H1 (cell line): ENCODE data around the gene TMIGD1. TPM values are rescaled to one million over a fixed set of nuclear protein-coding genes. Genes with fewer than 3 reads are reported as not detected.
A peak's percentile ranks its signal among the peaks of the same experiment; 100 is the strongest.

Experiments used
- BCL11A ChIP-seq, 2 experiments: IDR thresholded peaks; one replicate each; pipeline ENCODE4 v1.6.1; 2011; ENCODE audit warnings: low read depth in 2 of 2, low read length in 2 of 2, mild to moderate bottlenecking in 2 of 2
- CREB1 ChIP-seq: IDR thresholded peaks from 2 replicates; pipeline ENCODE4 v1.6.1; 2012; ENCODE audit warnings: inconsistent platforms
- EGR1 ChIP-seq: IDR thresholded peaks from 2 replicates; pipeline ENCODE4 v1.6.1; 2011; ENCODE audit warnings: low read depth, low read length, borderline replicate concordance
- FOSL1 ChIP-seq: IDR thresholded peaks from 2 replicates; pipeline ENCODE4 v1.6.1; 2011; ENCODE audit warnings: mild to moderate bottlenecking, low read depth, low read length, moderate library complexity; ENCODE audit not compliant: insufficient read depth
- HDAC2 ChIP-seq, 2 experiments: fragments of 300-600 bp in 1 of 2; sonication (generic) in 1 of 2; IDR thresholded peaks; 2 replicates each; pipeline ENCODE4 v1.6.1; 2011 to 2012; ENCODE audit warnings: low read depth in 2 of 2, low read length in 2 of 2, mild to moderate bottlenecking in 2 of 2, moderate library complexity in 2 of 2, borderline replicate concordance in 1 of 2, inconsistent platforms in 1 of 2
- JUND ChIP-seq: IDR thresholded peaks from 2 replicates; pipeline ENCODE4 v1.6.1; 2011; ENCODE audit warnings: mild to moderate bottlenecking, improper control_type of control experiment, low read length
- RAD21 ChIP-seq, 2 experiments: IDR thresholded peaks in 1 of 2; conservative IDR thresholded peaks in 1 of 2; 2 replicates each; pipeline ENCODE4 v1.6.1; 2011; ENCODE audit warnings: low read depth in 2 of 2, low read length in 2 of 2, improper control_type of control experiment in 1 of 2, inconsistent platforms in 1 of 2, mild to moderate bottlenecking in 1 of 2, moderate library complexity in 1 of 2
- SRF ChIP-seq: IDR thresholded peaks from 2 replicates; pipeline ENCODE4 v1.6.1; 2011; ENCODE audit warnings: mild to moderate bottlenecking, low read depth, low read length, moderate library complexity
- TEAD4 ChIP-seq: IDR thresholded peaks from 2 replicates; pipeline ENCODE4 v1.6.1; 2012; ENCODE audit warnings: low read depth, low read length, inconsistent platforms, mixed read lengths
- polyA plus RNA-seq, 7 experiments: library from polyadenylated mRNA; depleted of rRNA in 3 of 7; stranded (reverse) in 5 of 7; unstranded in 2 of 7; fragments of >200 nt in 5 of 7; fragments of 200-250 nt in 2 of 7; gene quantifications; 1 replicate in 5 of 7; 2 replicates in 1 of 7; 4 replicates in 1 of 7; pipeline versions ENCODE4 v1.2.1 to v1.2.3, GENCODE V29; 2011 to 2013; ENCODE audit warnings: missing spikeins in 2 of 7, mixed read lengths in 2 of 7
- total RNA-seq: library from RNA; stranded (reverse); fragmentation: NEBNext Ultra II Directional; extraction: Animal tissue kit (Norgen Biotek cat#: 25700); gene quantifications from 2 replicates; pipeline ENCODE4 v1.2.1, GENCODE V29; 2021
- TF ChIP-seq, protein P1 (sequence below): fragments of 300-600 bp; sonication (generic); IDR thresholded peaks from 2 replicates; pipeline ENCODE4 v1.7.1; 2012; ENCODE audit warnings: low read length, moderate library complexity, mild to moderate bottlenecking, inconsistent platforms; ENCODE audit not compliant: insufficient replicate concordance

The TMIGD1 gene
- total and polyA plus RNA-seq, 2 of the 8 experiments (the other 6 are each of a cell fraction or from before 2014, with no cell fraction given): not detected

- TF ChIP-seq, protein P1, sequence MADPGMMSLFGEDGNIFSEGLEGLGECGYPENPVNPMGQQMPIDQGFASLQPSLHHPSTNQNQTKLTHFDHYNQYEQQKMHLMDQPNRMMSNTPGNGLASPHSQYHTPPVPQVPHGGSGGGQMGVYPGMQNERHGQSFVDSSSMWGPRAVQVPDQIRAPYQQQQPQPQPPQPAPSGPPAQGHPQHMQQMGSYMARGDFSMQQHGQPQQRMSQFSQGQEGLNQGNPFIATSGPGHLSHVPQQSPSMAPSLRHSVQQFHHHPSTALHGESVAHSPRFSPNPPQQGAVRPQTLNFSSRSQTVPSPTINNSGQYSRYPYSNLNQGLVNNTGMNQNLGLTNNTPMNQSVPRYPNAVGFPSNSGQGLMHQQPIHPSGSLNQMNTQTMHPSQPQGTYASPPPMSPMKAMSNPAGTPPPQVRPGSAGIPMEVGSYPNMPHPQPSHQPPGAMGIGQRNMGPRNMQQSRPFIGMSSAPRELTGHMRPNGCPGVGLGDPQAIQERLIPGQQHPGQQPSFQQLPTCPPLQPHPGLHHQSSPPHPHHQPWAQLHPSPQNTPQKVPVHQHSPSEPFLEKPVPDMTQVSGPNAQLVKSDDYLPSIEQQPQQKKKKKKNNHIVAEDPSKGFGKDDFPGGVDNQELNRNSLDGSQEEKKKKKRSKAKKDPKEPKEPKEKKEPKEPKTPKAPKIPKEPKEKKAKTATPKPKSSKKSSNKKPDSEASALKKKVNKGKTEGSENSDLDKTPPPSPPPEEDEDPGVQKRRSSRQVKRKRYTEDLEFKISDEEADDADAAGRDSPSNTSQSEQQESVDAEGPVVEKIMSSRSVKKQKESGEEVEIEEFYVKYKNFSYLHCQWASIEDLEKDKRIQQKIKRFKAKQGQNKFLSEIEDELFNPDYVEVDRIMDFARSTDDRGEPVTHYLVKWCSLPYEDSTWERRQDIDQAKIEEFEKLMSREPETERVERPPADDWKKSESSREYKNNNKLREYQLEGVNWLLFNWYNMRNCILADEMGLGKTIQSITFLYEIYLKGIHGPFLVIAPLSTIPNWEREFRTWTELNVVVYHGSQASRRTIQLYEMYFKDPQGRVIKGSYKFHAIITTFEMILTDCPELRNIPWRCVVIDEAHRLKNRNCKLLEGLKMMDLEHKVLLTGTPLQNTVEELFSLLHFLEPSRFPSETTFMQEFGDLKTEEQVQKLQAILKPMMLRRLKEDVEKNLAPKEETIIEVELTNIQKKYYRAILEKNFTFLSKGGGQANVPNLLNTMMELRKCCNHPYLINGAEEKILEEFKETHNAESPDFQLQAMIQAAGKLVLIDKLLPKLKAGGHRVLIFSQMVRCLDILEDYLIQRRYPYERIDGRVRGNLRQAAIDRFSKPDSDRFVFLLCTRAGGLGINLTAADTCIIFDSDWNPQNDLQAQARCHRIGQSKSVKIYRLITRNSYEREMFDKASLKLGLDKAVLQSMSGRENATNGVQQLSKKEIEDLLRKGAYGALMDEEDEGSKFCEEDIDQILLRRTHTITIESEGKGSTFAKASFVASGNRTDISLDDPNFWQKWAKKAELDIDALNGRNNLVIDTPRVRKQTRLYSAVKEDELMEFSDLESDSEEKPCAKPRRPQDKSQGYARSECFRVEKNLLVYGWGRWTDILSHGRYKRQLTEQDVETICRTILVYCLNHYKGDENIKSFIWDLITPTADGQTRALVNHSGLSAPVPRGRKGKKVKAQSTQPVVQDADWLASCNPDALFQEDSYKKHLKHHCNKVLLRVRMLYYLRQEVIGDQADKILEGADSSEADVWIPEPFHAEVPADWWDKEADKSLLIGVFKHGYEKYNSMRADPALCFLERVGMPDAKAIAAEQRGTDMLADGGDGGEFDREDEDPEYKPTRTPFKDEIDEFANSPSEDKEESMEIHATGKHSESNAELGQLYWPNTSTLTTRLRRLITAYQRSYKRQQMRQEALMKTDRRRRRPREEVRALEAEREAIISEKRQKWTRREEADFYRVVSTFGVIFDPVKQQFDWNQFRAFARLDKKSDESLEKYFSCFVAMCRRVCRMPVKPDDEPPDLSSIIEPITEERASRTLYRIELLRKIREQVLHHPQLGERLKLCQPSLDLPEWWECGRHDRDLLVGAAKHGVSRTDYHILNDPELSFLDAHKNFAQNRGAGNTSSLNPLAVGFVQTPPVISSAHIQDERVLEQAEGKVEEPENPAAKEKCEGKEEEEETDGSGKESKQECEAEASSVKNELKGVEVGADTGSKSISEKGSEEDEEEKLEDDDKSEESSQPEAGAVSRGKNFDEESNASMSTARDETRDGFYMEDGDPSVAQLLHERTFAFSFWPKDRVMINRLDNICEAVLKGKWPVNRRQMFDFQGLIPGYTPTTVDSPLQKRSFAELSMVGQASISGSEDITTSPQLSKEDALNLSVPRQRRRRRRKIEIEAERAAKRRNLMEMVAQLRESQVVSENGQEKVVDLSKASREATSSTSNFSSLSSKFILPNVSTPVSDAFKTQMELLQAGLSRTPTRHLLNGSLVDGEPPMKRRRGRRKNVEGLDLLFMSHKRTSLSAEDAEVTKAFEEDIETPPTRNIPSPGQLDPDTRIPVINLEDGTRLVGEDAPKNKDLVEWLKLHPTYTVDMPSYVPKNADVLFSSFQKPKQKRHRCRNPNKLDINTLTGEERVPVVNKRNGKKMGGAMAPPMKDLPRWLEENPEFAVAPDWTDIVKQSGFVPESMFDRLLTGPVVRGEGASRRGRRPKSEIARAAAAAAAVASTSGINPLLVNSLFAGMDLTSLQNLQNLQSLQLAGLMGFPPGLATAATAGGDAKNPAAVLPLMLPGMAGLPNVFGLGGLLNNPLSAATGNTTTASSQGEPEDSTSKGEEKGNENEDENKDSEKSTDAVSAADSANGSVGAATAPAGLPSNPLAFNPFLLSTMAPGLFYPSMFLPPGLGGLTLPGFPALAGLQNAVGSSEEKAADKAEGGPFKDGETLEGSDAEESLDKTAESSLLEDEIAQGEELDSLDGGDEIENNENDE: no peak
- TF ChIP-seq HDAC2 (IDR thresholded peaks at IDR 0.05; ENCODE audit: borderline replicate concordance in 1 of 2, low read depth in 2 of 2, low read length in 2 of 2): no peak
- no peak for TF ChIP-seq TEAD4
- TF ChIP-seq FOSL1: no peak
- TF ChIP-seq JUND: peak; percentile 39; the same call in 1 of the 2 replicates
- TF ChIP-seq EGR1: peak; percentile 31; the same call in 1 of the 2 replicates
- no peak for TF ChIP-seq SRF
- TF ChIP-seq BCL11A (IDR thresholded peaks at IDR 0.05; ENCODE audit: low read depth in 2 of 2, low read length in 2 of 2): no peak
- no peak for TF ChIP-seq RAD21 (IDR thresholded peaks at IDR 0.05 in 1 of 2, conservative IDR thresholded peaks at IDR 0.05 in 1 of 2; ENCODE audit: low read depth in 2 of 2, low read length in 2 of 2)
- peak; percentile 35; the same call in 1 of the 2 replicates for TF ChIP-seq CREB1
These were observed 42.1 kb downstream of the TMIGD1 start, which contains the start of gene BLMH (continued) for GRCh38 chr17:30291543-30292285.
